ENCODE data around the gene TSPAN18.

- TF ChIP-seq EP300 (IDR thresholded peaks at IDR 0.05) (no peak), POLR2A (IDR thresholded peaks at IDR 0.05) (no peak)
Observed at GRCh38 chr11:44968510-44968909, 241.7 kb downstream of the TSPAN18 start.

Data from tibial nerve (tissue), 3 donors.